Cerebellar cortex (tissue), 1 donor: Measurements from ENCODE around the gene ATP7B.

Source experiments
- DNase-seq: peaks from one replicate; pipeline ENCODE4 v3.0.0-alpha.2; 2015; ENCODE audit warnings: low spot score

Gene ATP7B

DNA sequence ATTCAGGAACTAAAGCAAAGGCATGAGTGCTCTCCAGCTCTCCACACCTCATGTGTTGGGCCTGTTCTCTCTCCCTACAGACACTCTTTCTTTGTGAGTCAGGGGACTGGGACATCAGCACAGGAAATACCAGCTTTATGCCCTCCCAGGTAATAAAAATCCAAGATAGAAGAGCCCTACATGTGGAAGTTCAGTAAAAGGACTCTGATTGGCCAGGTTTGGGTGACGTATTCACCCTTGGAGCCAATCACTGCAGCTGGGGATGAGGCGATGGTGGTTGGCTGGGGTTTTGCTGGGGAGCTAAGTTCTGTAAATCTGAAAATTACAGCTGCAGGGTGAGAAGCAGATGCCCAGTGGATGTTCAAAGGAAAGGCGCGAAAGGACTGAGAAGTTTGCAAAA is 117.0 kb downstream of the ATP7B start:
- DNase-seq, result no peak

DNA sequence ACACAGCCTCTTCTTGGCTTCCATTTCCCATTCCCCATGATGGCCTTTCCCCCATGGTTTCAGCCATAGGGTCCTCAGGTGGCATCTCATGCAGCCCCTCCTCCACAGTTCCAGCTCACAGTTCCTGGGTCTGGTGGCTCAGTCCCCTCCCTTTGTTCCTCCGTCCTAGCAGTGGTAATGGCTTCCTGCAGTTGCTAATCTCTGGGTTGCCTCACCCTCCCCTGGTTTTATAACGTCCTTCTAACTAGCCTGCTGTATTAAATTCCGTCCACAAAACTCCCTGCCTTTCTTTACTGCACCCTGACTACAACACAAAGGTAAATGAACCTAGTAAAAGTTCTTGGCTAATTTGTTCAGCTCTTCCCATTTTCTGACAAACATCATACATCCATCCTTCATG is 118.6 kb downstream of the ATP7B start:
- no peak for DNase-seq

DNA sequence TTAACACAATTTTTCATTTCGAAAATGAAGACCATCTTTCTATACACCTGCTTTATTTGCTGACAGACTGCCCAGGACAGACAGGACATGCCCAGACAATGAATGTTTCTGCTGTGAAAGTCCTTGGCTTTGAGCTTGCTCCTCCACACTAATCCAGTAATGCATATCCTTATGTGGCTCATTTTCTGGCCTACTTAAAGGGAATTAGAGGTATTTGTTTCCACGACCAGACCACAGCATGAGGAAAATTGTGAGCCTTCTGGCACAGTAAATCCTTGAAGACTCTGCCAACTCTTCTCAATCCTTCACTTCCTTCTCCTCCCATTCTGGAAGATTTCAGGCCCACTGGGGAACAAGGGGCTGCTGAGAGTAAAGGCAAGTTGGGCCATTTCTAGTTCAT is 123.8 kb downstream of the ATP7B start:
- peak; percentile 20 for DNase-seq

DNA sequence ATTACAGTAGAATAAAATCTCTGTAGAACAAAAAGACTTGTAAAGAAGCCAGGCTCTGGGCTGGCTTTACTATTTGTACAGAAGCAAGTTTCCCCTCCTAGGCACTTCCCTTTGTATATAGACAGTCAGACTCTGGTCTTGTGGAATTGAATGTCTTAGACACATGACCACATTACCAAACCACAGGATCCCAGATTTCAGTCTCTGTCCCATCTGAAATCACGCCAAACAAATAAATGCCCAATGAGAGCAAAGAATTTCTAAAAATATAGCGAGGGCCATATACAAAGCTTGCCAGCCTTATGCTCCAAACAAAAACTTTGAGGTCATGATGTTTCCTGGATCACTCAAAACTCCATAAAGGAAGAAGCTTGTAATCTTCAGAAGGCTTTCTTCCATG is 125.6 kb downstream of the ATP7B start:
- no peak for DNase-seq

DNA sequence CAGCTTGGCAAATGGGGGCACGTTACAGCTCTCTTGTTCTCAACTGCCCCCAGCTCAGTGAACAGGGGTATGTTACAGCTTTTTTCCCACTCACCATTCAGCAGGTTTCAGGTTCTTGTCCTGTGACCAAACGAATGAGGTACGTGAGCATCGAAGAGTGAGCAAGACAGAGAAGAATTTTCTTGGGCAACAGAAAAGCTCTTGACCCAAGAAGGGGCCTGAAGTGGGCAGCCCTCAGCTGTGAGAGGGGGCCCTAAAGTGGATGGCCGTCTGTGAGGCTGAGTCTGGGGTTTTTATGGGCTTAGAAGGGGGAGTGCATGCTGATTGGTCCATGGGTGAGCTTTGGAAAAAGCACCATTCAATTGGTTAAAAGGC is 128.0 kb downstream of the ATP7B start:
- DNase-seq, result no peak
